Adrenal gland (tissue), 5 donors: ENCODE data around the gene CASS4.

Source experiments
- POLR2A ChIP-seq, 2 donors: fragments of 450-650 bp; IDR thresholded peaks; one replicate each; pipeline ENCODE4 v1.6.1; 2017; ENCODE audit warnings: antibody characterized with exemption in 2 of 2, mild to moderate bottlenecking in 2 of 2, moderate library complexity in 1 of 2
- TF ChIP-seq, protein P1 (sequence below), 6 experiments: fragments of 450-650 bp in 4 of 6; fragments of 200-600 bp in 2 of 6; sonication (generic) in 1 of 6; IDR thresholded peaks; 1 replicate in 5 of 6; 2 replicates in 1 of 6; pipeline versions ENCODE4 v1.5.1 to v1.8.0; 2016 to 2021; ENCODE audit warnings: antibody characterized with exemption in 6 of 6, mild to moderate bottlenecking in 2 of 6, moderate library complexity in 1 of 6
- donor health status: DM: no; HTN: no; CAD: no.

DNA sequence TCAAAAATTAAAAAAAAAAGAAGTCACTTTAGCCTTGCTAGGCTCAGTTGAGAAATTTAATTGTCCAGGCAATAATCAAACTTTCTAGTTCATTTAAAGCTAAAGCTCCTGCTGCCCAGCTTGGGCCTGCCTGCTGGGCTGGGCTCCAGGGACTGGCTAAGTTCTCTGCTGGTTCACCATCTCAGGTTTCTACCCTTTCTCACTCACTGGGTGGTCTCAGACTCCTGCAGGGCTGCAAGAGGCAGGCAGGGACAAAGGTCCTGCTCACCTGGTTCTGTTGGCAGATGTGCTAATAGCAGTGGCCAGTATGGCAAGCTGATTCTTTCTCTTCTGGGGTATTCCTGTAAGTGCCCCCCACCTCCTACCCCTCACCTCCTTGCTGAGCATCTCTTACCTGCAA, 35.2 kb downstream of the CASS4 start:
- TF ChIP-seq POLR2A (IDR thresholded peaks at IDR 0.05) = no peak
- TF ChIP-seq, protein P1, sequence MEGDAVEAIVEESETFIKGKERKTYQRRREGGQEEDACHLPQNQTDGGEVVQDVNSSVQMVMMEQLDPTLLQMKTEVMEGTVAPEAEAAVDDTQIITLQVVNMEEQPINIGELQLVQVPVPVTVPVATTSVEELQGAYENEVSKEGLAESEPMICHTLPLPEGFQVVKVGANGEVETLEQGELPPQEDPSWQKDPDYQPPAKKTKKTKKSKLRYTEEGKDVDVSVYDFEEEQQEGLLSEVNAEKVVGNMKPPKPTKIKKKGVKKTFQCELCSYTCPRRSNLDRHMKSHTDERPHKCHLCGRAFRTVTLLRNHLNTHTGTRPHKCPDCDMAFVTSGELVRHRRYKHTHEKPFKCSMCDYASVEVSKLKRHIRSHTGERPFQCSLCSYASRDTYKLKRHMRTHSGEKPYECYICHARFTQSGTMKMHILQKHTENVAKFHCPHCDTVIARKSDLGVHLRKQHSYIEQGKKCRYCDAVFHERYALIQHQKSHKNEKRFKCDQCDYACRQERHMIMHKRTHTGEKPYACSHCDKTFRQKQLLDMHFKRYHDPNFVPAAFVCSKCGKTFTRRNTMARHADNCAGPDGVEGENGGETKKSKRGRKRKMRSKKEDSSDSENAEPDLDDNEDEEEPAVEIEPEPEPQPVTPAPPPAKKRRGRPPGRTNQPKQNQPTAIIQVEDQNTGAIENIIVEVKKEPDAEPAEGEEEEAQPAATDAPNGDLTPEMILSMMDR (IDR thresholded peaks at IDR 0.05) = no peak
